HG02943 (cell line): Measurements from ENCODE around the gene LYG1.
A peak's percentile ranks its signal among the peaks of the same experiment; 100 is the strongest.
"Not testable (repeated sequence)": the region's sequence is repeated elsewhere in the genome, so short reads cannot be mapped to it uniquely, and the experiment has no call there.

Experiments
- ATAC-seq: cut with Tn5 transposase; IDR thresholded peaks from one replicate; pipeline ENCODE4 v1.9.1; 2021; ENCODE audit warnings: mild to moderate bottlenecking, low read depth, moderate library complexity; ENCODE audit not compliant: unreplicated experiment

Gene LYG1

GRCh38 chr2:99301097-99301496 lies at the start of gene LYG1:
Gene LYG1 (minus strand): TSS chr2:99301197. CDS start chr2:99295670, 5,527 bp downstream.
- not testable (repeated sequence) for ATAC-seq

GRCh38 chr2:99350194-99350593 lies 49.2 kb upstream of the LYG1 start:
- no peak for ATAC-seq

- no peak for ATAC-seq
These were observed 47.2 kb upstream of the LYG1 start for GRCh38 chr2:99348173-99348572.

GRCh38 chr2:99346218-99346617 lies 45.2 kb upstream of the LYG1 start:
- no peak for ATAC-seq

- ATAC-seq = not testable (repeated sequence)
These were observed 44.4 kb upstream of the LYG1 start for GRCh38 chr2:99345446-99345845.

- no peak for ATAC-seq
These were observed 41.5 kb upstream of the LYG1 start for GRCh38 chr2:99342536-99342935.

- ATAC-seq = no peak
These were observed 39.8 kb upstream of the LYG1 start for GRCh38 chr2:99340669-99341236.

GRCh38 chr2:99338029-99338585 lies 37.1 kb upstream of the LYG1 start:
- no peak for ATAC-seq

GRCh38 chr2:99337113-99338028 lies 36.4 kb upstream of the LYG1 start, which contains the start of gene EIF5B:
Gene EIF5B (plus strand): TSS chr2:99337389. CDS start chr2:99337555, 166 bp downstream.
- ATAC-seq = peak; percentile 54

GRCh38 chr2:99336804-99337112 lies 35.8 kb upstream of the LYG1 start:
- ATAC-seq = no peak

- ATAC-seq = peak; percentile 73
These were observed 35.2 kb upstream of the LYG1 start, which contains the start of gene TXNDC9 for GRCh38 chr2:99335911-99336803. Gene TXNDC9 (minus strand): TSS chr2:99336333. CDS start chr2:99333210, 3,123 bp downstream.

GRCh38 chr2:99325384-99325783 lies 24.4 kb upstream of the LYG1 start:
- no peak for ATAC-seq

- ATAC-seq = not testable (repeated sequence)
These were observed 16.8 kb upstream of the LYG1 start for GRCh38 chr2:99317873-99318200.

GRCh38 chr2:99317161-99317872 lies 16.3 kb upstream of the LYG1 start:
- no peak for ATAC-seq

GRCh38 chr2:99299580-99299979 lies 1.4 kb downstream of the LYG1 start:
- ATAC-seq = no peak

GRCh38 chr2:99297994-99298393 lies 3.0 kb downstream of the LYG1 start:
- ATAC-seq = no peak

GRCh38 chr2:99285526-99285925 lies 15.5 kb downstream of the LYG1 start:
- ATAC-seq = no peak

GRCh38 chr2:99279969-99280695 lies 20.9 kb downstream of the LYG1 start:
- no peak for ATAC-seq

- ATAC-seq = no peak
These were observed 22.2 kb downstream of the LYG1 start for GRCh38 chr2:99278793-99279291.
